Measurements from ENCODE around the gene MOCOS.

MOCOS gene

GRCh38 chr18:36249392-36249791 is 62.1 kb downstream of the MOCOS start:
- H3K9me3 Mint-ChIP-seq = no peaks in the 10 kb centered on the region
- no peak overlapping the region for H3K27ac Mint-ChIP-seq
- DNase-seq (ENCODE audit: low spot score) = no peak
- no peaks in the 10 kb centered on the region for H3K36me3 Mint-ChIP-seq (ENCODE audit: low read depth)
- no peaks in the 10 kb centered on the region for H3K4me1 Mint-ChIP-seq (ENCODE audit: low read depth)
- H3K4me3 Mint-ChIP-seq = no peak overlapping the region
- H3K27me3 Mint-ChIP-seq (ENCODE audit: low read depth) = peaks cover 9% of the 10 kb centered on the region

GRCh38 chr18:36250827-36251226 is 63.5 kb downstream of the MOCOS start:
- no peak for DNase-seq (ENCODE audit: low spot score)
- no peaks in the 10 kb centered on the region for H3K36me3 Mint-ChIP-seq (ENCODE audit: low read depth)
- no peak overlapping the region for H3K27ac Mint-ChIP-seq
- no peak overlapping the region for H3K4me3 Mint-ChIP-seq
- H3K27me3 Mint-ChIP-seq (ENCODE audit: low read depth) = peaks cover 9% of the 10 kb centered on the region
- H3K9me3 Mint-ChIP-seq = no peaks in the 10 kb centered on the region
- H3K4me1 Mint-ChIP-seq (ENCODE audit: low read depth) = no peaks in the 10 kb centered on the region

- Mint-ChIP-seq H3K4me1 (ENCODE audit: low read depth) (no peaks in the 10 kb centered on the region), H3K27me3 (ENCODE audit: low read depth) (peaks cover 3% of the 10 kb centered on the region), H3K27ac (no peak overlapping the region), H3K36me3 (ENCODE audit: low read depth) (no peaks in the 10 kb centered on the region), H3K4me3 (no peak overlapping the region), H3K9me3 (no peaks in the 10 kb centered on the region)
- DNase-seq (ENCODE audit: low spot score) = no peak
Observed at GRCh38 chr18:36255072-36255698, 67.9 kb downstream of the MOCOS start.

- DNase-seq (ENCODE audit: low spot score) = no peak
- Mint-ChIP-seq H3K9me3 (no peaks in the 10 kb centered on the region), H3K4me1 (ENCODE audit: low read depth) (no peaks in the 10 kb centered on the region), H3K27me3 (ENCODE audit: low read depth) (peaks cover 3% of the 10 kb centered on the region), H3K4me3 (no peak overlapping the region), H3K36me3 (ENCODE audit: low read depth) (no peaks in the 10 kb centered on the region), H3K27ac (no peak overlapping the region)
Observed at GRCh38 chr18:36256094-36256493, 68.8 kb downstream of the MOCOS start.

GRCh38 chr18:36262971-36263370 is 75.7 kb downstream of the MOCOS start:
- no peaks in the 10 kb centered on the region for H3K9me3 Mint-ChIP-seq
- no peak overlapping the region for H3K27ac Mint-ChIP-seq
- H3K4me1 Mint-ChIP-seq (ENCODE audit: low read depth) = no peaks in the 10 kb centered on the region
- peaks cover 3% of the 10 kb centered on the region for H3K27me3 Mint-ChIP-seq (ENCODE audit: low read depth)
- H3K36me3 Mint-ChIP-seq (ENCODE audit: low read depth) = no peaks in the 10 kb centered on the region
- H3K4me3 Mint-ChIP-seq = no peak overlapping the region
- no peak for DNase-seq (ENCODE audit: low spot score)

GRCh38 chr18:36264283-36264682 is 77.0 kb downstream of the MOCOS start:
- Mint-ChIP-seq H3K4me1 (ENCODE audit: low read depth) (no peaks in the 10 kb centered on the region), H3K27me3 (ENCODE audit: low read depth) (peaks cover 3% of the 10 kb centered on the region), H3K9me3 (no peaks in the 10 kb centered on the region), H3K27ac (no peak overlapping the region), H3K36me3 (ENCODE audit: low read depth) (no peaks in the 10 kb centered on the region), H3K4me3 (no peak overlapping the region)
- no peak for DNase-seq (ENCODE audit: low spot score)

GRCh38 chr18:36265015-36265414 is 77.7 kb downstream of the MOCOS start:
- DNase-seq (ENCODE audit: low spot score) = no peak
- no peaks in the 10 kb centered on the region for H3K36me3 Mint-ChIP-seq (ENCODE audit: low read depth)
- no peaks in the 10 kb centered on the region for H3K9me3 Mint-ChIP-seq
- no peak overlapping the region for H3K27ac Mint-ChIP-seq
- peaks cover 3% of the 10 kb centered on the region for H3K27me3 Mint-ChIP-seq (ENCODE audit: low read depth)
- H3K4me1 Mint-ChIP-seq (ENCODE audit: low read depth) = no peaks in the 10 kb centered on the region
- no peak overlapping the region for H3K4me3 Mint-ChIP-seq

- no peaks in the 10 kb centered on the region for H3K36me3 Mint-ChIP-seq (ENCODE audit: low read depth)
- H3K9me3 Mint-ChIP-seq = no peaks in the 10 kb centered on the region
- no peak overlapping the region for H3K4me3 Mint-ChIP-seq
- no peaks in the 10 kb centered on the region for H3K4me1 Mint-ChIP-seq (ENCODE audit: low read depth)
- H3K27ac Mint-ChIP-seq = no peak overlapping the region
- peaks cover 3% of the 10 kb centered on the region for H3K27me3 Mint-ChIP-seq (ENCODE audit: low read depth)
- DNase-seq (ENCODE audit: low spot score) = no peak
Observed at GRCh38 chr18:36269157-36269556, 81.9 kb downstream of the MOCOS start.

- H3K4me3 Mint-ChIP-seq = no peak overlapping the region
- H3K4me1 Mint-ChIP-seq (ENCODE audit: low read depth) = no peaks in the 10 kb centered on the region
- H3K27me3 Mint-ChIP-seq (ENCODE audit: low read depth) = peaks cover 10% of the 10 kb centered on the region
- H3K27ac Mint-ChIP-seq = no peak overlapping the region
- DNase-seq (ENCODE audit: low spot score) = no peak
- no peaks in the 10 kb centered on the region for H3K36me3 Mint-ChIP-seq (ENCODE audit: low read depth)
- no peaks in the 10 kb centered on the region for H3K9me3 Mint-ChIP-seq
Observed at GRCh38 chr18:36271153-36271552, 83.9 kb downstream of the MOCOS start.

- Mint-ChIP-seq H3K36me3 (ENCODE audit: low read depth) (no peaks in the 10 kb centered on the region), H3K4me1 (ENCODE audit: low read depth) (no peaks in the 10 kb centered on the region), H3K27ac (no peak overlapping the region), H3K9me3 (no peaks in the 10 kb centered on the region), H3K4me3 (no peak overlapping the region), H3K27me3 (ENCODE audit: low read depth) (peaks cover 12% of the 10 kb centered on the region)
- no peak for DNase-seq (ENCODE audit: low spot score)
Observed at GRCh38 chr18:36273347-36273746, 86.0 kb downstream of the MOCOS start.

- no peak overlapping the region for H3K27ac Mint-ChIP-seq
- DNase-seq (ENCODE audit: low spot score) = no peak
- H3K27me3 Mint-ChIP-seq (ENCODE audit: low read depth) = peaks cover 12% of the 10 kb centered on the region
- H3K36me3 Mint-ChIP-seq (ENCODE audit: low read depth) = no peaks in the 10 kb centered on the region
- H3K4me3 Mint-ChIP-seq = no peak overlapping the region
- no peaks in the 10 kb centered on the region for H3K9me3 Mint-ChIP-seq
- H3K4me1 Mint-ChIP-seq (ENCODE audit: low read depth) = no peaks in the 10 kb centered on the region
Observed at GRCh38 chr18:36274083-36274715, 86.9 kb downstream of the MOCOS start.

- H3K4me3 Mint-ChIP-seq = no peak overlapping the region
- no peaks in the 10 kb centered on the region for H3K4me1 Mint-ChIP-seq (ENCODE audit: low read depth)
- no peak overlapping the region for H3K27ac Mint-ChIP-seq
- no peak for DNase-seq (ENCODE audit: low spot score)
- H3K36me3 Mint-ChIP-seq (ENCODE audit: low read depth) = no peaks in the 10 kb centered on the region
- peaks cover 20% of the 10 kb centered on the region for H3K27me3 Mint-ChIP-seq (ENCODE audit: low read depth)
- no peaks in the 10 kb centered on the region for H3K9me3 Mint-ChIP-seq
Observed at GRCh38 chr18:36275561-36275960, 88.3 kb downstream of the MOCOS start.

GRCh38 chr18:36279001-36279400 is 91.7 kb downstream of the MOCOS start:
- no peak for DNase-seq (ENCODE audit: low spot score)
- Mint-ChIP-seq H3K9me3 (no peaks in the 10 kb centered on the region), H3K27ac (no peak overlapping the region), H3K4me3 (no peak overlapping the region), H3K4me1 (ENCODE audit: low read depth) (no peaks in the 10 kb centered on the region), H3K27me3 (ENCODE audit: low read depth) (peaks cover 20% of the 10 kb centered on the region), H3K36me3 (ENCODE audit: low read depth) (no peaks in the 10 kb centered on the region)

- Mint-ChIP-seq H3K9me3 (no peaks in the 10 kb centered on the region), H3K27ac (no peak overlapping the region), H3K4me3 (no peak overlapping the region), H3K36me3 (ENCODE audit: low read depth) (no peaks in the 10 kb centered on the region), H3K4me1 (ENCODE audit: low read depth) (no peaks in the 10 kb centered on the region), H3K27me3 (ENCODE audit: low read depth) (peaks cover 15% of the 10 kb centered on the region)
- DNase-seq (ENCODE audit: low spot score) = no peak
Observed at GRCh38 chr18:36281936-36282335, 94.6 kb downstream of the MOCOS start.

GRCh38 chr18:36283448-36283847 is 96.2 kb downstream of the MOCOS start:
- H3K27me3 Mint-ChIP-seq (ENCODE audit: low read depth) = peaks cover 10% of the 10 kb centered on the region
- DNase-seq (ENCODE audit: low spot score) = no peak
- no peak overlapping the region for H3K27ac Mint-ChIP-seq
- no peaks in the 10 kb centered on the region for H3K36me3 Mint-ChIP-seq (ENCODE audit: low read depth)
- no peaks in the 10 kb centered on the region for H3K4me1 Mint-ChIP-seq (ENCODE audit: low read depth)
- no peak overlapping the region for H3K4me3 Mint-ChIP-seq
- no peaks in the 10 kb centered on the region for H3K9me3 Mint-ChIP-seq
